Fibroblast of villous mesenchyme (primary cell): Measurements from ENCODE around the gene GLIPR1. TPM values are rescaled to one million over a fixed set of nuclear protein-coding genes. Genes with fewer than 3 reads are reported as not detected.

ENCODE experiments used
- DNase-seq: peaks from one replicate; pipeline ENCODE4 v3.0.0-alpha.2; 2010; ENCODE audit warnings: low read depth
- H3K4me3 ChIP-seq: 2 replicates; pipeline ENCODE4 v1.5.1; 2011; ENCODE audit warnings: low read depth, mild to moderate bottlenecking, low read length
- total RNA-seq: library from RNA; depleted of rRNA; stranded (reverse); fragments of >200 nt; gene quantifications from 2 replicates; pipeline ENCODE4 v1.2.3, GENCODE V29; 2012
- TF ChIP-seq, protein P1 (sequence below): IDR thresholded peaks from 2 replicates; pipeline ENCODE4 v1.5.1; 2012; ENCODE audit warnings: low read depth, mild to moderate bottlenecking, low read length; ENCODE audit not compliant: insufficient read depth

The GLIPR1 gene
- total RNA-seq, 1 donor: 60.0 TPM

DNA sequence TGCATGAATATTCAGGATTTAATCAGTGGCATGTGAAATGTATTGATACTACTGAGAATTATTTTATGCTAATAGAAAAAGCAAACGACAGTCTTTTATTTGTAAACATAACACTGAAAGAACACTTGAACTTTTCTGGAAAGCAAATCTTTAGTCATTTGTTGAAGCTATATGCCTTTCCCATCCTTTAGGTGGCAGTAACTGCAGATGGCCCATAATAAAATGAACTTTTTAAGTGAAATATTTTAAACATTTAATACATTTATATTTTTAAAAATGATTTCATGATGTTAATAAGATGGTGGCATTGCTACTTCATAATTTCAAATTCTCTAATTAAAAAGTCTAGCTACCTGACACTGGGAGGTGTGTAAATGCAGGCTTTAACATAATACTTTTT lies 44.7 kb downstream of the GLIPR1 start:
- TF ChIP-seq, protein P1, sequence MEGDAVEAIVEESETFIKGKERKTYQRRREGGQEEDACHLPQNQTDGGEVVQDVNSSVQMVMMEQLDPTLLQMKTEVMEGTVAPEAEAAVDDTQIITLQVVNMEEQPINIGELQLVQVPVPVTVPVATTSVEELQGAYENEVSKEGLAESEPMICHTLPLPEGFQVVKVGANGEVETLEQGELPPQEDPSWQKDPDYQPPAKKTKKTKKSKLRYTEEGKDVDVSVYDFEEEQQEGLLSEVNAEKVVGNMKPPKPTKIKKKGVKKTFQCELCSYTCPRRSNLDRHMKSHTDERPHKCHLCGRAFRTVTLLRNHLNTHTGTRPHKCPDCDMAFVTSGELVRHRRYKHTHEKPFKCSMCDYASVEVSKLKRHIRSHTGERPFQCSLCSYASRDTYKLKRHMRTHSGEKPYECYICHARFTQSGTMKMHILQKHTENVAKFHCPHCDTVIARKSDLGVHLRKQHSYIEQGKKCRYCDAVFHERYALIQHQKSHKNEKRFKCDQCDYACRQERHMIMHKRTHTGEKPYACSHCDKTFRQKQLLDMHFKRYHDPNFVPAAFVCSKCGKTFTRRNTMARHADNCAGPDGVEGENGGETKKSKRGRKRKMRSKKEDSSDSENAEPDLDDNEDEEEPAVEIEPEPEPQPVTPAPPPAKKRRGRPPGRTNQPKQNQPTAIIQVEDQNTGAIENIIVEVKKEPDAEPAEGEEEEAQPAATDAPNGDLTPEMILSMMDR: peak; percentile 47
- no peak overlapping the region for H3K4me3 ChIP-seq
- peak; percentile 28 for DNase-seq

DNA sequence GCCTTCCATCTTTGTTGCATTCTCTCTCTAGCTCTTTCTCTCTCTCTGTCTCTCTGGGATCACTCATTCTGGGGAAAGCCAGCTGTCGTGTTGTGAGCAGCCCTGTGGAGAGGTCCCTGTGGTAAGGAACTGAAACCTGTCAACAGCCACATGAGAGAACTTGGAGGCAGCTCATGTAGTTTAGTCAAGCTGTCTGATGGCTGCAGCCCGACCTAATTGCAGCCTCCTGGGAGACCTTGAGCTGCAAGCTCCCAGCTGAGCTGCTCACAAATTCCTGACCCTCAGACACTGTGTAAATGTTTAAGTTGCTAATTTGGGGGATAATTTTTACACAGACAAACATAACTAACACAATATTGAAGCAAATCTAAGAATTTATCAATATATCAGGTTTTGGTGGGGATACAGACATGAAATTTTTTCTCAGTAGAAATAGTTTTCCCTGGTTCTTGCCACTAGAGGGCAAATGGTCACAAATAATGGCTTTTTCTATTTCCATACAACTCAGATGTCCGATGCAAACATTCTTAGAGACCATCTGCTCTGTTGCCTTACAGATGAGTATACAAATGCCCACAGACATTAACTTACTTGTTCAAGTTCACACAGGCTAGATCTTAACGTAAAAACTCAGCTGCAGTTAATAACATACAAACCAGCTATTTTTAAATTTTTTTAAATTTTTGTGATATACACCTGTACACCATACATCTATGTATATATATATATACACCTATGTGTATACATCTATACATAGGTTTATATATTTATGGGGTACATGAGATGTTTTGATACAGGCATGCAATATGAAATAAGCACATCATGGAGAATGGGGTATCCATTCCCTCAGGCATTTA lies 46.3 kb downstream of the GLIPR1 start:
- H3K4me3 ChIP-seq: no peak overlapping the region
- DNase-seq: peak; percentile 71
- TF ChIP-seq, protein P1: peak; percentile 64

DNA sequence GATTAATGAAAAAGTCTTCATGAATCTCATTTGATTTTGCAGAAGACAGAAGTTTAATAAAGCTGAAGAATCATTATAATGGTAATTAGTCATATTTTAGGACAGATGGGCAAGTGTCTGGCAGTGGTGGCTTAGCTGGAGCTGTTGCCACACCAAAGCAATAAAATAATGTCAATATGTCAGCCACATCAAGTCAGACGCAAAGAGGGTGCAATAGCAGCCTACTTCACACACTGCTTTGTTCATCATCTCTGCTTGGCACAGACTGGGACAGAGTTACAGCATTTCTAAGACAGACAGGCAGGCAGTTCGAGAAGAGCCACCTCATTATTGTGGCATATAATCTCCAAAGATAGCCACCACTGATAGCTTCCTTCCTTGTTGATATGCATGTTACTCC lies 47.7 kb downstream of the GLIPR1 start:
- no peak overlapping the region for H3K4me3 ChIP-seq
- DNase-seq: no peak
- TF ChIP-seq, protein P1: no peak

DNA sequence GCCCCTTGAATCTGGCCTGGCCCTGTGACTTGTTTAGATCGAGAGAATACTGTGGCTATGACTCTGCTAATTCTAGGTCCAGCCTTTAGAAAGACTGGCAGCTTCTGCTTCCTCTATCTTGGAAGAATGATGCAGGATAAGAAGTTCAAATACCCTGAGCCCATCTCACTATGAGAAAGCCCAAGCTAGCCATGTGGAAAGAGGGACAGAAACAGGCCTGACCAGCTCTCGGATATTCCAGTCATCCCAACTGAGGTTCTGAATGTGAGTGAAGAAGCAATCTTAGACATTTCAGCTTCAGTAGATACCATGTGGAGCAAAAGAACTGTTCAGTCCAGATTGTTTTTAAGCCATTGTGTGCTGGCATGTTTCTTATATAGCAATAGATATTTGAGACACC lies 48.1 kb downstream of the GLIPR1 start:
- DNase-seq: no peak
- TF ChIP-seq, protein P1: no peak
- no peak overlapping the region for H3K4me3 ChIP-seq

DNA sequence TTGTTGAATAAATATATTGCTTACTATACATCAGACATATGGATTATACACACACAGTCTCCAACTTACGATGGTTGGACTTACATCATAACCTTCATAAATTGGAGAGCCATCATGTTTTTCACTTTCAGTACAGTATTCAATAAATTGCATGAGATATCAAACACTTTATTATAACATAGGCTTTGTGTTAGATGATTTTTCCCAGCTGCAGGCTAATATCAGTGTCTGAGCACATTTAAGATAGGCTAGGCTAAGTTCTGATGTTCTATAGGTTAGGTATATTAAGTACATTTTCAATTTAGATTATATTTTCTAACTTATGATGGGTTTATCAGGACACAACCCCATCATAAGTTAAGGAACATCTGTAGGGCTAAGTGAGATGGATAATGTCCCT lies 48.8 kb downstream of the GLIPR1 start:
- TF ChIP-seq, protein P1: no peak
- no peak for DNase-seq
- no peak overlapping the region for H3K4me3 ChIP-seq

DNA sequence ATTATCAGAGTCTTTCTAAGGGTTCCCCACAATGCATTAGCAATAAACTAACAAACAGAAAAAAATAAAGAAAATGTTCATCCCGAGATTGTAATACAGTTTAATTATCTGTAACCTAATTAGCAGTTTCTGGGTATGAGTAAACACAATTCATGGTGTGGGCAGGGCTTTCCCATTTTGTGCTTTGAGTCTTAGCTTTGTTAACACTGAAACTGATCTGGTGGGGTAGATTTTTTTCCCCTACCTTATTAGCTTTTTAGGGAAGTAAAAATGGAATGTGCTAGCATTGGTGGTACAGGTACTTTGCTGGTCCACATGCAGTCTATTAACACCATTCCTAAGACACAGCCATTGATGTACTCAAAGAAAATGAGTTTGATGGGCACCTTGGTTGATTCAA lies 49.3 kb downstream of the GLIPR1 start:
- no peak for DNase-seq
- H3K4me3 ChIP-seq: no peak overlapping the region
- TF ChIP-seq, protein P1: no peak
